CD4-positive, alpha-beta T cell treated with Interleukin-6 at 100 ng/mL for 8 hours (primary cell): Measurements from ENCODE around the gene FCRL6.

ENCODE experiments used
- DNase-seq: peaks from one replicate; pipeline ENCODE4 v3.0.0-alpha.2; 2020; ENCODE audit warnings: mixed read lengths, low spot score

FCRL6 gene

DNA sequence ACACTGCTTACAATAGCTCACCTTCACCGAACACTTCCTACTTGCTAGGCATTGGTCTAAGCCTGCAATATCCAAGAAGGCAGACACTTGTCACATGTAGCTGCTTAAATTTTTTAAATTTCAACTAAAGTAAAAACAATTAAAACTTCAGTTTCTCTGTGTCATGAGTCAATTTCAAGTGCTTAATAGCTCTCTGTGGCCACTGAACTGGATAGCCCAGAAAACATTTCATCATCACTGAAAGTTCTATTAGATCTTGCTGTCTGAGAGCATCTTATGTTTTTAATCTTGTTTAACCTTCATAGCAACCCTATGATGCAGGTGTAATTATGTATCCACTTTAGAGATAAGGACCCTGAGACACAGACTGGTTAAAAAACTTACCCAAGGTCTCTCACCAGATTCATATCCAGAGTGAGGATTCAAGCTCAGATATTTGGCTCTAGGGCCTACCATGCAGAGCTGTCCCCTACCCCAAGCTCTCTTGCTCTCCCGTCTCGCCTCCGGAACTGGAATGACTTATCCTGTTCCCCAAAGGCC is 2.6 kb upstream of the FCRL6 start:
- DNase-seq = no peak

DNA sequence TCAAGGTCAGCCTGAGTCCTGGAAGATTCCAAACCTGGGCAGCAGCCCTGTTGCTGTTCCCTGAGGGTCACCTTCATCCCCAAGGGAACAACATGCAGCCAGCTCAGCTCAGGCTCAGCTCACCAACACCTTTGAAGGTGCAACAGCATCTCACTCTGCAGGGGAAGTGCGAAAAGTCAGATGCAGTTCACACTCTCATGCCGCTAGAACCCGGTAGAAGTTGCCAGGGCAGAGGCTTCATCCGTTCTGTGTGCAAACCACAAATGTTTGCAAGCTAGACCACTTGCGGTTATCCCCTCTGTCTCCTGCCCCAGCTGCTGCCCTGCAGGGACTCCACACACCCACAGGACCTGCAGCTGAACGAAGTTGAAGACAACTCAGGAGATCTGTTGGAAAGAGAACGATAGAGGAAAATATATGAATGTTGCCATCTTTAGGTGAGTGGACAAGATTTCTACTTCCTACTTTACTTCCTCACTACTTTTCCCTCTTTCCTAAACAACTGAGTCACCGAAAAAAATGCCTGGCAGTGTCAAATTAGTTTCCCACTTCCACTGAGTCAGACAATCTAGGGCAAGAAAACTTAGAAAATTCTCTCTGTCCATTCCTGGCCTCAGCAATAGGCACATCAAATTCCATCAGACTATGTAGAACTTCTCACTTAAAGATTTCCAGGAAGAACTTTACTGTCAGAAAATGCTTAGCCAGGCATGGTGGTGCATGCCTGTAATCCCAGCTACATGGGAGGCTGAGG is 1.8 kb upstream of the FCRL6 start:
- DNase-seq = peak; percentile 19

DNA sequence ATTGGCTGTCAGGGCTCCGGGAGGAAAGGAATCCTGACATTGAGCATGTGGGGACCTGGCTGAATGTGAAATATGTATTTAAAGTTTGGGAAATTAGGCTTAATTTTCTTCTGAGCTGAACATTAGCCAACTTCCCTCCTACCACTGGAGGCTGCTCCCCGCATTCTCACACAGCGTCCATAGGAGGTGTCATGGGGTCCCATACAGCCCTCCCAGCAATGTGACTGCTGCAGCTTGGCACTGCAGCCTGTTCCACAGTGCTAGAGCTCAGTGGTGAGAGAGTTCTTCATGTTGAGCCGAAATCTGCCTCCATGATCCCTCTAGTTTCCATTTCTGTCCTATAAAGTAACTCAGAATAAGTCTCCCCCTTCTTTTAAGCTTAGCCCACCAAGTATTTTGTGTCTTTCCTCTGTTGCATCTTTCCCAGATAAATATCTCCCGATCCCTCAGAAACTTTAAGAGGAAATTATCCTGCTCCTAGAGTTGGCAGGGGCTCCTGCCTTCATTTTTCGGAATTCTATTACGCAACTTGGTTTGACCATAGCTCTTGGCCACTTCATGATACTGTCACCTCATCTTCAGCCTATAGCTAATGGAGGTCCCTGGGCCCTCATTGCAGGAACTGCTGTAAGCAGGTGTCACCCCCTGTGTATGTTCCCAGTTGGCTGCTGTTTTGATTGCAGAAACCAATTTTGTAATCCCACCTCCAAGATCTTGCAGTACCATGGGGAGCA is 2.0 kb downstream of the FCRL6 start:
- DNase-seq = no peak

DNA sequence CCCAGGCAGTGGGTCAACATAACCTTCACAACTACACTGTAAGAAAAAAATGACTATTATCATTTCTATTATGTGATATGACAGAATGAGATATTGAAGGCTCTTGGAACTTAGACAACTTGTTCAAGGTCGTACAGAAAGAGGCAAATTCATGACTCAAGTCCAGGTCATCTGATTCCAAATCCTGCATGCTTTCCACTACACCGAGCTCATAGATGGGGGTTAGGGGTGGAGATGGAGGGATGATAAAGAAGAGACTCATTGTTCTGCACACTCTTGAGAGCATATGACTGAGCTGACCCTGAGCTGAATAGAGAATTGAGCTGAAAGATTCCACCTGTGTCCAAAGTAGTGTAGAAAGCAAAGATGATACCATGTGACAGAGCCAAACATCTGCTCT is 2.8 kb downstream of the FCRL6 start:
- DNase-seq = no peak

DNA sequence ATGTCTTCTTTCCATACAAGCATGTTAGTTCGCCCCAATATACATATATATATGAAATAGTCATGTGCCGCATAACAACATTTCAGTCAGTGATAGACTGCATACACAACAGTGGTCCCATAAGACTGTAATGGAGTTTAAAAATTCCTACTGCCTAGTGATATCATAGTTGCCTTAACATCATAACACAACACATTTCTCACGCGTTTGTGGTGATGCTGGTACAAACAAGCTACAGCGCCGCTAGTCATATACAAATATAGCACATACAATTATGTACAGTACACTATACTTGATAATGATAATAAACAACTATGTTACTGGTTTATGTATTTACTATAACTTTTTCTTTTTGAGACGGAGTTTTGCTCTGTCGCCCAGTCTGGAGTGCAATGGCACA is 13.8 kb downstream of the FCRL6 start:
- DNase-seq = no peak

DNA sequence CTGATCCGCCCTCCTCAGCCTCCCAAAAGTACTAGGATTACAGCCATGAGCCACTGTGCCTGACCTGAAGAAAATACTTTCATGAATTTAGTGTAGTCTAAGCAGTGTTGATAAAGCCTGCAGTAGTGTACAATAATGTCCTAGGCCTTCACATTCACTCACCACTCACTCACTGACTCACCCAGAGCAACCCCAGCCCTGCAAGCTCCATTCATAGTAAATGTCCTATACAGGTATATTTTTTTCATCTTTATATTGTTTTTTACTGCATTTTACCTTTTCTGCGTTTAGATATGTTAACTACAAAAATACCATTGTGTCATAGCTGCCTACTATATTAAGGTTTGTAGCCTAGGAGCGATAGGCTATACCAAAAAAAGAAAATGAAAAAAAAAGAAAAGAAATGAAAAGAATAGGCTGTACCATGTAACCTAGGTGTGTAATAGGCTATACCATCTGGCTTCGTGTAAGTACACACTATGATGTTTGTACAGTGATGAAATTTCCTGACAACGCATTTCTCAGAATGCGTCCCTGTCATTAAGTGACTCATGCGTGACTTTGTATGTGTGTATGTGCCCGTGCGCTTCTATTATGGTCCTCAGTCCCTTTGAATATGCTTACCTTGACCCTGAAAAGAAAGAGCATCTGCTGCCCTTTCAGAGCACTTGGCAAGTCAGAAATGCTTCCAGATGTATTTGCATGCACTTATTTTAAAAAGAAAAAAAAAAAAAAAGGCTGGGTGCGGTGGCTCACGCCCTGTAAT is 15.3 kb downstream of the FCRL6 start:
- DNase-seq = no peak

DNA sequence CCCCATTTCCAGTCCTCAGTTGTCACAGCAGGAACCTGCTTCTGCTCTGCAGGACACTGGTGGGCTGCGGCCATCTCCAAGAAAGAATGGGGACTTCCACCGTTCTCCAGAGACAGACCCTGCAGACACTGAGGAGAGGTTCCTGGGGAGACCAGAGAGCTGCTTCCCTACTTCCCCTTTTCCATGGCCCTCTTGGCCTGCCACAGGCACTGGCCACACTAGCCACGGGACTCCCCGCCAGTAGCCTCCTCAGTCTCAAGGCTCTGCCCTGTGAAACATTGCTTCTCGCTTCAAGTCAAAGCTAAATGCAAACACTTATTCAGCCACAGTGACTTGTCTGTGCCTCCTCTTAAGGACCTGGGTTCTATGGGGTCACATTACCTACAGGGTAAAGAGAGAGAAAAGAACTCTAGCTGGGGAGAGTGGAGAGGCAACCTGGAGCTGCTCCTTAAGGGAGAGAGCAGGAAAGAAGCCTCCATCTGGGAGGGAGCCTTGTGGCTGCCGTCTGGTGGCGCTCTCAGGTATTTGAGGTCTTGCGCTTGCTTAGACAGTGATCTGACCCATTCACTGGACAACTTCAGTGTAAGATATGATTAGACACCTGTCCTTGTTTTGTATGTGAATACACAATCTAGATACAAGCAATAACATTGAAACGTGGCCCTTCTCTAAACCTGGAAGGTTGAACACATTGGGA is 19.2 kb downstream of the FCRL6 start:
- DNase-seq = no peak

DNA sequence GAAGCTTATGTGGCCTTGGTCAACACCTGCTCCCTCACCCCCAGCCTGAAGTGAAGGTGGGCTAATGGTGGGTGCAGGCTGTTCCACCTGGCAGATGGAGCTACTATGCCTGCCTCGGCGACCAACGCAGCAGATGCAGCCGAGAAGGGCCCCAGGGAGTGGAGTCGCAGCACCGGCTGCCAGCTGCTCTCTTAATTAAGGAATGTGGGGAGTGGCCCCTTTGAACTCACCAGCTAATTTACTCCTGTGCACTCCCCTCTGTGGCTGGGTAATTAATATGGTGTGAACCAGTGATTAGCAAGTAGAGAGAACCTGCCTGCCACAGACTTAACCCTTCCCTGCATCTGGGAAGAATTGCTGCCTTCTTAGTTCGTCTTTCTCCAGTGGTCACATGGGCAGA is 21.2 kb downstream of the FCRL6 start:
- no peak for DNase-seq

DNA sequence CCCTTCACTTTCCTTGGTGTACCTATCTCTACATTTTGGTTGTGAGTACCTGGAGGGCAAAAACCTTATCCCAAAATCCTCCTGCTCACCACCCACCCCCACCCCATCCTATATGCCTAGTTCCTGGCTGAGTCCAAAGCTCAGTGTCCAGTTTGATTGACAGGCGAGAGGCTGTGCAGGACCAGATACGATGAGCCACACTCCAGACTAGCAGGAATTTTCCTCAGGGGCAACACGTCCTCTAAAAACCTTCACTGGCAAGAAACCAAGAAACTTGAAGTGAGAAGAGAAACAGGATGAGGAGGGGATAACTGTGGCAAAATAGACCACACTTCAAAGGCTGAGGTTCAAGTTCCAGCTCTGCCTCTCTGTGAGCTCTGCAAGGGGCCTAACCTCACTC is 23.4 kb downstream of the FCRL6 start:
- no peak for DNase-seq

DNA sequence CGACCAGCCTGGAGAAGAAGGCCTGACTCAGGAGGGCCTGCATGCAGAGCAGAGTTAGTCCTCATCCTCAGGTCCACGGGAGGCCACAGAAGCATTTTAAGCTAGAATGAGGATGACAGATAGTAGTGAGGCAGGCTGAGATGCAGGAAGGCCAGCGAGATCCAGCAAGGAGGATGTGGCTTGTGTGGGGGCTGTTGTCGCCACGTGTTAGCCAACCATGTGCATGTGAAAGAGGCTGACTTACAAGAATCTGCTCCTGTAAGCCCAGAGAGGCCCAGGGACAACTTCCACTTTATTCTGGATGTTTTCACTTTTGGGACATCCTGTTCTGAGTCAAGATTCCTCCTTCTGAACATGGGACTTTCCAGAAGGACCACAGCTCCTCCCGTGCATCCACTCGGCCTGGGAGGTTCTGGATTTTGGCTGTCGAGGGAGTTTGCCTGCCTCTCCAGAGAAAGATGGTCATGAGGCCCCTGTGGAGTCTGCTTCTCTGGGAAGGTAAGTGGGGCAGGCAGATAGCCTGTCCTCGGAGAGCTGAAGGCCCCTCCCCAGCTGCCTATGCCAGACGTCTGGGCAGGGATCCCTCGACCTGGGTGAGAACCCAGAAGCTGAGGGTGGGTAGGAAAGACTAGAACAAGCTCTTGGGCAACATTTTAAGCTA is 24.4 kb downstream of the FCRL6 start, which contains the start of gene SLAMF8:
TSS of gene SLAMF8 (plus strand) at position 433 of the 661 bp plus-strand sequence. CDS start at position 459, 26 bp downstream.
- peak; percentile 51 for DNase-seq

DNA sequence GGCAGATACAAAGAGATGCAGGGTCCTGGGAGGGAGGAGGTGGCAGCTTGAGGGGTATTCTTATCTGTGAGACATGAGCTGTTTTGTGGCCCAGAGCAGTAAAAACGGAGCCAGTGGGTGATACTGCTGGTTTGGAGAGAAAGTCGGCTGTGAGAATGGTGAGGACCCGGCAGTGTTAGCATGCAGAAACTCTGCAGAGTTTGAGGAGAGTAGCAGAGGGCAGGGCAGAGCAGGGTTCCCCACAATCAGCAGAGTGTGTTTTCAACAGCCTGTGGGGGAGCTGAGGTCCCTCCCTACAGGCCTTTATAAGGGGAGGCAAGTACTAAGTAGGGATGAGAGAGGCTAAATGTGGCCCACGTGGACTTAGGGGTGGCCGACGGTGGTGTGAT is 24.9 kb downstream of the FCRL6 start:
- no peak for DNase-seq

DNA sequence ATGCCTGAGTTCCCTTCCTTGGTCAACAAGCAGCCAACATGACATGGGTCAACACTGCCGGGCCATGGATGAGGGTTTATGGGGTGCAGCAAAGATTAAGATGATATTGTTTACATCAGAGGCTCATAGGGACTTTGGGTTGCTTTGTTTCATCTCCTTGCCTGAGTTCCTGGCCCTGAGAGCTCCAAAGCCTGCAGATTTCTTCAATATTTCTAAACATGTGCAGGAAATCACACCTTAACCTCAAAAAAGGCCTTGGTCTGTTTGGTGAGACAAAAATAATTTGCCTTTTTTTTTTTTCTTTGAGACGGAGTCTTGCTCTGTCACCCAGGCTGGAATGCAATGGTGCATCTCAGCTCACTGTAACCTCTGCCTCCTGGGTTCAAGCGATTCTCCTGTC is 25.4 kb downstream of the FCRL6 start:
- DNase-seq = peak; percentile 20

DNA sequence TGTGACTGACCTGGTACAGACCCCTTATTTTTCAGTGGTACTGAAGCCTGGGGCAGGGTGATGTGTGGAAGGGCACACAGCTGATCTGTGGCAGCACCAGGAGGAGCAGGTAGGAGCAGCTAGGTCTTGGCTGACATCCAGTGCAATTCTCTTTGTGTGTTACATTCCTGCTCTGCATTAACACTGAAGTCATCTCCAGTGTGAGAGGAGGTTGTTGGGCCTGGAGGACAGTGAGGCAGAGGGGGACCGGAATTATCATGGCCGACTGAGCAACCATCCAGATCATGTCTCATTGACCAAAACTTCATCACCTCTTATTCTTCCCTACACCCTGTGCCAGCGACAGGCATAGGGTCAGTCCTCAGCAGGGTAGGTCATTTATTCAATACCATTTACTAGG is 26.0 kb downstream of the FCRL6 start:
- DNase-seq = no peak

DNA sequence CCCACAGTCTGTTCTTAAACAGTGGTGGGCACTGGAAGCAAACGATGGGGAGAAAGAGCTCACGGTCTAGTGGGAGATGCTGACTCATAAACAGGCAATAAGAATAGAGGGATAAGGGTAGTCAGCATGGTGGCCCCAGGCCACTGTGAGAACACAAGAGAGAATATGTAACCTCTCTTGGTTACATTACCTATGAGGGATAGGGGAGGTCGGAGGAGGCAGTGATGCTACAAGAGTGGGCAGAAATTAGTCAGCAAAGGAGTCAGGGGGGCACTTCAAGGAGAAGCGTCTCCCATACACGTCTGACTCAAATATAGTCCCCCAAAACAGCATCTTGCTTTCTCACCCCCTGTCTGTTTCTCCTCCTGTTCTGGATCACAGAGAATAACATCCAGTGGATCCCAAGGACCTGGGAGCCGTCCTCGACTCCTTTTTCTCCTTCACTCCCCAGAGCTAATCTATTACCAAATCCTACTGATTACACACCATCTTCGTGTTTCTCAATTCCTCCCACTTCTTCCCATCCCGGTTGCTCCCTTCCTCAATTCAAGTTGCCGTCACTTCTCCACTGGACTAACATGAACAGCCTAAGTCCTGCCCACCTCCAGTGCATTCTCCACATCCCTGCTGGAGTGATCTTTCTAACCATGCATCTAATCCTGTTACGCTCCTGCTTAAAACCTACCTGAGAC is 26.6 kb downstream of the FCRL6 start:
- no peak for DNase-seq

DNA sequence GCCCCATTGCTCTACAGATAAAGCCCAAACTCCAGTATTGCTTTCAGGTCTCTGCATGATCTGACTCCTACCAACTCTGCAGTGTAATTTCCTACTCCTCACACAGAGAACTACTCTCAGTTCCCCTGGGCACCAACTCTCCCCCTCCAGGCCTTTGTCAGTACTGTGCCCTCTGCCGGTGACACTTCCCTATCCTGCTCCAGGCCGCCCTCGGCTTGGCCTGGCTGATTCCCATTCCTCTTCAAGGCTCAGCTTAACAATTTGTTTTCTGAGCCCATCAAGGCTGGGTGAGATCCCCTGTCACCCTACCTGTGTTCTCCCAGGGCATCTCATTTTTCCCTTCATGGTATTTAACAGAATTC is 27.1 kb downstream of the FCRL6 start:
- no peak for DNase-seq

DNA sequence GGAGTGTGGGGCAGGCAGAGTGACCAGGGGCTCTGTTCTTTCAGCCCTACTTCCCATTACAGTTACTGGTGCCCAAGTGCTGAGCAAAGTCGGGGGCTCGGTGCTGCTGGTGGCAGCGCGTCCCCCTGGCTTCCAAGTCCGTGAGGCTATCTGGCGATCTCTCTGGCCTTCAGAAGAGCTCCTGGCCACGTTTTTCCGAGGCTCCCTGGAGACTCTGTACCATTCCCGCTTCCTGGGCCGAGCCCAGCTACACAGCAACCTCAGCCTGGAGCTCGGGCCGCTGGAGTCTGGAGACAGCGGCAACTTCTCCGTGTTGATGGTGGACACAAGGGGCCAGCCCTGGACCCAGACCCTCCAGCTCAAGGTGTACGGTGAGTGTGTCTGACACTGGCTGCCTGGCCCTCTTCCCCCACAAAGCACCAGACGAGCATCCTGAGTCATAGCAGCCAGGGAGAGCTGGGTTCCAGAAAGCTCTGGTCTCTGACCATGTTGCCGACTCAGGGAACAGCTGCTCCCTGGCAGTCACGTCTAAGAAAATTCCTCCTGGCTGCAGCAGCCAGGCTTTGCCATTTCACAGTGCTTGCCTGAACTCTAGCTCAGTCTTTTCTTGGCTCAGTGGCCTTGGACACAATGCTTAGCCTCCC is 27.8 kb downstream of the FCRL6 start:
- no peak for DNase-seq

DNA sequence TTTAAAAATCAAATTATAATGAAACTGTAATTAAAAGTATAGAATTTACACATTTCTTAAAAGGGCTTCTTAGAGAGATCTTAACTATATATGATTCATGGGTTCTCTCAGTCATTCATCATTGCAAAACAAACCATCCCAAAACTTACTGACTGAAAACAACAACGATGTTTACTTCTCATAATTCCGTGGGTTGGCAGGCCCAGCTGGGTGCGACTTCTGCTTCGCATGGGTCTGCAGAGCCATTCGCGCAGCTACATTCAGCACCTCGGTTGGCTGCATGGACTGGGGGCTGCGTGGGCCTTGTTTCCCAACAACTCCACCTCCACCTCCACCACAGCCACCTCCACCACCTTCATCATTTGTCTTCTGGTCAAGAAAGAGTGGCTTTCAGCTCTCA is 28.6 kb downstream of the FCRL6 start:
- no peak for DNase-seq

DNA sequence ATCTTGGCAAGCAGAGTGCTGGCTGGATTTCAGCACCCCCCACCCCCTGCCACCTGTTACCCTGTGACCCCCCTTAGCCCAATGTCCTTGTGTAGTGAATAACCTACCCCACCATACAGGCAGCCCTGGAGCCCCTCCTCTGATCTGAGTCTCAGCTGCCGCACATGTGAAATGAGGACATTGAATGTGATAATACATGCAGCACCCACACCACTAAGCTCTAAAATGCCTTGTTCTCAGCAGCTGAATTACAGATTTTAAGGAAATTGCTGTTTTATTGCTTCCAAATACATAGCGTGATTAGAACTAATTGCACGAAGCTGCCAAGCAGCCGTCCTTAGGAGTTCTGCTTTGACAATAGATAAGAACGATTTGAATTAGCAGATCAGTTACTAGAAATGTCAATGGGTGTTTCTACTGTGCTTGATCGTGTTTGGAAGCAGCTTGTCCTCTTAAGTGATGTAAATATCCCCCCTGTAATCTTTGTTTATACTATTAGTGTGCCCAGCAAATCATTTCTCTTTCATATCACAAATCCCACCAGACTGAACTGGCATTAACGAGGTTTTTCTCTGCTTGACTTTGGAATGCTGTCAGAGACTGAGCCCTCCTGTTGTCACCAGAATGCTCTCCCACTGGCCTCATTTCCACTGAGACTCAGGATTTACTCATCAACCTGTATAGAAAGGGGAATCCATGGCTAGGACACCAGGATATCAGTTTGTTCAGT is 29.4 kb downstream of the FCRL6 start:
- no peak for DNase-seq

DNA sequence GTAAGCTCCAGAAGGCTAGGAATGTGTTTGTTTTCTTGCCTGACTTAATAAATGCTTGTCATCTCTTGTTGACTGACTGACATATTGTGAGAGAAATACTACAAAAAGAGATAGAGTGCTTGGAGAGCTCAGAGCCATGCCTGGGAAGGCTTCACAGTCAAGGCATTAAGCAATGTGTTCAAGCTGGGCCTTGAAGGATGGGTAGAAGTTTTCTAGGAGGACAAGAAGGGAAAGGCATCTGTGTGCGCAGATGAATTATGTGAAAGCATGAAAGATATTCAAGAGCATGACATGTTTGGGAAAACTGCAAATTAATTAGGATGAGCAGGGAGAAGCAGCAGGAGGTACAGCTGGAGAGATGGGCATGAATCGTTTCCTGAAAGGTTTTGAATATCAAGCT is 30.1 kb downstream of the FCRL6 start:
- no peak for DNase-seq

DNA sequence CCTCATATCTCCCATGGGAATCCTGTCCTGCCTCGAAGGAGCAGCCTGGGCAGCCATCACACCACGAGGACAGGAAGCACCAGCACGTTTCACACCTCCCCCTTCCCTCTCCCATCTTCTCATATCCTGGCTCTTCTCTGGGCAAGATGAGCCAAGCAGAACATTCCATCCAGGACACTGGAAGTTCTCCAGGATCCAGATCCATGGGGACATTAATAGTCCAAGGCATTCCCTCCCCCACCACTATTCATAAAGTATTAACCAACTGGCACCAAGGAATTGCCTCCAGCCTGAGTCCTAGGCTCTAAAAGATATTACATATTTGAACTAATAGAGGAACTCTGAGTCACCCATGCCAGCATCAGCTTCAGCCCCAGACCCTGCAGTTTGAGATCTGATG is 33.2 kb downstream of the FCRL6 start:
- DNase-seq = no peak
